HK-2 (cell line): ENCODE results near the gene DNAJB2.
A peak's percentile ranks its signal among the peaks of the same experiment; 100 is the strongest.
"Not testable (repeated sequence)": the region's sequence is repeated elsewhere in the genome, so short reads cannot be mapped to it uniquely, and the experiment has no call there.

Experiments used
- DNase-seq: peaks from one replicate; pipeline ENCODE4 v3.0.0-alpha.2; 2018; ENCODE audit not compliant: unreplicated experiment

DNAJB2 gene

GRCh38 chr2:219302412-219302968, 23.3 kb downstream of the DNAJB2 start:
- DNase-seq: no peak

GRCh38 chr2:219304223-219304622, 25.1 kb downstream of the DNAJB2 start:
- DNase-seq: no peak

GRCh38 chr2:219306047-219306446, 26.9 kb downstream of the DNAJB2 start:
- no peak for DNase-seq

- peak; percentile 89 for DNase-seq
Measured at GRCh38 chr2:219308142-219309101, 29.3 kb downstream of the DNAJB2 start.

GRCh38 chr2:219309278-219309677, 30.1 kb downstream of the DNAJB2 start, which contains the start of gene PTPRN:
PTPRN (minus strand) TSS chr2:219309401; CDS start chr2:219309332, 69 bp downstream.
- DNase-seq: no peak

- DNase-seq: not testable (repeated sequence)
Measured at GRCh38 chr2:219312683-219313263, 33.6 kb downstream of the DNAJB2 start.

- no peak for DNase-seq
Measured at GRCh38 chr2:219314804-219315468, 35.8 kb downstream of the DNAJB2 start.

GRCh38 chr2:219323434-219323833, 44.3 kb downstream of the DNAJB2 start:
- no peak for DNase-seq

GRCh38 chr2:219325136-219325535, 46.0 kb downstream of the DNAJB2 start:
- no peak for DNase-seq

- DNase-seq: no peak
Measured at GRCh38 chr2:219325657-219326315, 46.6 kb downstream of the DNAJB2 start.

GRCh38 chr2:219327719-219328118, 48.6 kb downstream of the DNAJB2 start:
- DNase-seq: no peak

- DNase-seq: no peak
Measured at GRCh38 chr2:219331560-219332213, 52.5 kb downstream of the DNAJB2 start.

- DNase-seq: no peak
Measured at GRCh38 chr2:219332542-219332941, 53.4 kb downstream of the DNAJB2 start, which contains the start of gene RESP18. RESP18 (minus strand) TSS chr2:219332744.

GRCh38 chr2:219334076-219334475, 54.9 kb downstream of the DNAJB2 start:
- no peak for DNase-seq

- no peak for DNase-seq
Measured at GRCh38 chr2:219335373-219335786, 56.2 kb downstream of the DNAJB2 start.
